SK-N-SH (cell line): ENCODE results near the gene TEKTIP1. TPM values are rescaled to one million over a fixed set of nuclear protein-coding genes. Genes with fewer than 3 reads are reported as not detected.

Experiments
- CTCF ChIA-PET: fragments of 300-600, 350-600 bp; formaldehyde crosslinking; extraction: SDS; loops from one replicate; lab custom pipeline; 2021; lab: Yijun Ruan, JAX
- POLR2A ChIA-PET: fragments of 350-600 bp; sonication (Branson Sonifier 250); formaldehyde crosslinking; extraction: SDS; loops from one replicate; lab custom pipeline; 2020; ENCODE audit warnings: antibody characterized with exemption, inconsistent platforms; lab: Yijun Ruan, JAX
- DNase-seq: peaks from one replicate; pipeline ENCODE4 v3.0.0; 2012
- H2AFZ ChIP-seq: fragments of 200-600 bp; sonication (generic); 2 replicates; pipeline ENCODE4 v1.8.1; 2016; ENCODE audit warnings: antibody characterized with exemption, mild to moderate bottlenecking, low read depth
- H3F3A ChIP-seq: fragments of 200-600 bp; sonication (generic); replicated peaks from 2 replicates; pipeline ENCODE3; 2016; ENCODE audit warnings: antibody characterized with exemption, mild to moderate bottlenecking; ENCODE audit not compliant: insufficient read depth
- H3K27ac ChIP-seq, 2 experiments: fragments of 200-500 bp in 1 of 2; fragments of 200-600 bp in 1 of 2; sonication (Bioruptor generic) in 1 of 2; sonication (generic), shearing (Covaris generic) in 1 of 2; 2 replicates each; pipeline versions ENCODE4 v1.5.1 to v1.6.1; 2014 to 2016; ENCODE audit warnings: low read depth in 2 of 2, inconsistent platforms in 1 of 2, low read length in 1 of 2, mild to moderate bottlenecking in 1 of 2, mixed read lengths in 1 of 2
- H3K27me3 ChIP-seq: fragments of 200-600 bp; sonication (generic), shearing (Covaris generic); 2 replicates; pipeline ENCODE4 v1.6.1; 2016; ENCODE audit warnings: mixed run types; ENCODE audit not compliant: insufficient read depth
- H3K36me3 ChIP-seq, 2 experiments: fragments of 200-500 bp in 1 of 2; fragments of 200-600 bp in 1 of 2; sonication (Bioruptor generic) in 1 of 2; sonication (generic) in 1 of 2; replicated peaks in 1 of 2; 2 replicates each; pipeline versions ENCODE3 to v1.5.1; 2014 to 2016; ENCODE audit warnings: low read length in 1 of 2, mild to moderate bottlenecking in 1 of 2; ENCODE audit not compliant: insufficient read depth in 2 of 2, control insufficient read depth in 1 of 2
- H3K4me1 ChIP-seq, 2 experiments: fragments of 200-500 bp in 1 of 2; fragments of 200-600 bp in 1 of 2; sonication (Bioruptor generic) in 1 of 2; sonication (generic), shearing (Covaris generic) in 1 of 2; 2 replicates each; pipeline versions ENCODE4 v1.5.1 to v1.6.1; 2014 to 2016; ENCODE audit warnings: low read depth in 1 of 2, low read length in 1 of 2, mixed run types in 1 of 2; ENCODE audit not compliant: insufficient read depth in 2 of 2, control insufficient read depth in 1 of 2
- H3K4me2 ChIP-seq: fragments of 200-600 bp; sonication (generic), shearing (Covaris generic); 2 replicates; pipeline ENCODE4 v1.6.1; 2017; ENCODE audit warnings: mixed run types
- H3K4me3 ChIP-seq, 2 experiments: fragments of 200-500 bp in 1 of 2; fragments of 200-600 bp in 1 of 2; sonication (Bioruptor generic) in 1 of 2; sonication (generic), shearing (Covaris generic) in 1 of 2; 2 replicates each; pipeline versions ENCODE4 v1.5.1 to v1.8.1; 2014 to 2016; ENCODE audit warnings: low read depth in 2 of 2, inconsistent platforms in 1 of 2, low read length in 1 of 2, mild to moderate bottlenecking in 1 of 2, mixed read lengths in 1 of 2, moderate library complexity in 1 of 2
- H3K79me2 ChIP-seq: fragments of 200-600 bp; sonication (generic); 2 replicates; pipeline ENCODE4 v1.8.1; 2017; ENCODE audit warnings: mild to moderate bottlenecking; ENCODE audit not compliant: insufficient read depth
- H3K9ac ChIP-seq: fragments of 200-600 bp; sonication (generic); 2 replicates; pipeline ENCODE4 v1.6.1; 2017; ENCODE audit warnings: mixed run types
- H3K9me2 ChIP-seq: fragments of 200-600 bp; sonication (generic); 2 replicates; pipeline ENCODE4 v1.6.1; 2017; ENCODE audit warnings: mixed run types
- H3K9me3 ChIP-seq: fragments of 200-600 bp; sonication (generic); 2 replicates; pipeline ENCODE4 v1.6.1; 2017; ENCODE audit warnings: mixed run types, mild to moderate bottlenecking, moderate library complexity
- H4K20me1 ChIP-seq: fragments of 200-600 bp; sonication (generic); 2 replicates; pipeline ENCODE4 v1.6.1; 2017; ENCODE audit warnings: mild to moderate bottlenecking, mixed run types; ENCODE audit not compliant: insufficient read depth
- ELF1 ChIP-seq: IDR thresholded peaks from 2 replicates; pipeline ENCODE4 v1.4.0; 2012
- EP300 ChIP-seq, 2 experiments: IDR thresholded peaks; 2 replicates each; pipeline versions ENCODE4 v1.4.0 to v1.6.1; 2012; ENCODE audit warnings: borderline replicate concordance in 1 of 2, low read depth in 1 of 2, low read length in 1 of 2
- FOXJ3 ChIP-seq: sonication (generic); formaldehyde crosslinking; IDR thresholded peaks from 2 replicates; pipeline ENCODE4 v1.5.1; 2020; ENCODE audit warnings: mild to moderate bottlenecking, missing genetic modification reagents
- NRF1 ChIP-seq: IDR thresholded peaks from 2 replicates; pipeline ENCODE4 v1.6.1; 2012; ENCODE audit warnings: low read depth, mild to moderate bottlenecking, low read length
- POLR2AphosphoS5 ChIP-seq: IDR thresholded peaks from 2 replicates; pipeline ENCODE4 v1.6.1; 2012; ENCODE audit warnings: low read depth, low read length
- SIN3A ChIP-seq: IDR thresholded peaks from 2 replicates; pipeline ENCODE4 v1.6.1; 2012; ENCODE audit warnings: low read depth, mild to moderate bottlenecking, low read length, moderate library complexity, borderline replicate concordance
- SMC3 ChIP-seq: IDR thresholded peaks from 2 replicates; pipeline ENCODE4 v1.6.1; 2012; ENCODE audit warnings: low read depth, low read length, improper control_type of control experiment
- TCF12 ChIP-seq: IDR thresholded peaks from 2 replicates; pipeline ENCODE4 v1.4.0; 2012
- TEAD4 ChIP-seq: IDR thresholded peaks from 2 replicates; pipeline ENCODE4 v1.4.0; 2012; ENCODE audit warnings: mild to moderate bottlenecking, borderline replicate concordance; ENCODE audit not compliant: insufficient read depth
- WGBS: methylation state at CpG from one replicate; pipeline ENCODE4 v1.1.6; 2017; ENCODE audit warnings: low lambda C conversion rate; 5-methylcytosine and 5-hydroxymethylcytosine counted together
- polyA plus RNA-seq, 3 experiments: library from polyadenylated mRNA; depleted of rRNA; stranded (reverse); fragments of >200 nt; gene quantifications; 2 replicates each; pipeline ENCODE4 v1.2.3, GENCODE V29; 2012
- TF ChIP-seq, protein P1 (sequence below): IDR thresholded peaks from 2 replicates; pipeline ENCODE4 v1.4.0; 2012; ENCODE audit warnings: low read depth, borderline replicate concordance
- TF ChIP-seq, protein P2 (sequence below): IDR thresholded peaks from 2 replicates; pipeline ENCODE4 v1.6.1; 2012; ENCODE audit warnings: mild to moderate bottlenecking, low read depth, low read length, moderate library complexity
- TF ChIP-seq, protein P3 (sequence below): IDR thresholded peaks from 2 replicates; pipeline ENCODE4 v1.4.0; 2012; ENCODE audit warnings: low read depth, borderline replicate concordance
- TF ChIP-seq, protein P4 (sequence below): fragments of 150-350 bp; IDR thresholded peaks from 2 replicates; pipeline ENCODE4 v1.6.1; 2016; ENCODE audit warnings: mild to moderate bottlenecking, low read depth, low read length

TEKTIP1 gene
- polyA plus RNA-seq, 1 of the 3 experiments (the other 2 are of a cell fraction), result 0.12 TPM

DNA sequence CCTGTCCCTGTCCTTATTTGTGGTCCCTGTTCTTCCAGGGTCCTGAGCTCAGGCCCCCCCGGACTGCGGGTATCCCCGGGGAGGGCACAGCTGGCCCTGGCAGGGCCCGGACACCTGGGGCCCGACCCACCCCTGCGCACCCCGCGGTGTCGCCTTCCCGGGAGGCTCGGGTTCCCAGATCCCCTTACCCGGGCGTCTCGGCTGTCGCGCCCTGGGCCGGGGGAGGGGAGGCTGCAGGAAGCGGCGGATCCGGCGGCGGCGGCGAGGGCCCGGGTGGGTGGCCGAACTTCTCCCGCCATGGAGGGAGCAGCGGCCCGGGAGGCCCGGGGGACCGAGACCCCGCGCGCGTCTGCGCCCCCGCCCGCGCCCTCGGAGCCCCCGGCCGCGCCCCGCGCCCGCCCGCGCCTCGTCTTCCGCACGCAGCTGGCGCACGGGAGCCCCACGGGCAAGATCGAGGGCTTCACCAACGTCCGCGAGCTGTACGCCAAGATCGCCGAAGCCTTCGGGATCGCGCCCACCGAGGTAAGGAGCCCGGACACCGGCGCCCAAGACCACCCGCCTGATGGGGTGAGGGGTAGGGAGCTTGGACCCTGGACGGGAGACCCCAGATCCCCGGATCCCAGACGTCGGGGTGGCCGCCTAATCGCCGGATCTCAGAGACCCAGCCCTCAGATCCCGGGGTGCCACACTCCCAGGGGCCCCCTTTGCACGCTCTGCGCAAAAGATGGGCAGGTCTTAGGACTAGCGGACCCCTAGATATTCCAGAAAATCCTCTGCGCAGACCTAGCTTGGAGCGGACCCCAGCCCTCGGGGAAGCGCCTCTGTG is 46.5 kb downstream of the TEKTIP1 start, which contains the start of gene GIPC3:
Gene GIPC3, plus strand, starts transcription at position 178 of the 826 bp plus-strand sequence. Its CDS starts 120 bp downstream, at position 298.
- Histone ChIP-seq H3K27me3 (no peaks in the 10 kb centered on the region), H3K9me2 (no peaks in the 10 kb centered on the region), H3K79me2 (no peaks in the 10 kb centered on the region), H2AFZ (peak within 1 kb of the TSS; percentile 65; the same call in 1 of the 2 replicates), H4K20me1 (no peaks in the 10 kb centered on the region), H3F3A (peaks cover 9% of the 10 kb centered on the region), H3K9ac (no peak within 1 kb of the TSS), H3K36me3 (no peaks in the 10 kb centered on the region), H3K4me3 (peak within 1 kb of the TSS in 1 of 2 experiments; percentile 26; a peak in 3 of 4 replicates), H3K4me1 (peaks cover 4 to 7% of the 10 kb centered on the region in 2 experiments; a peak in 2 of 4 replicates), H3K4me2 (0 out of 2 replicates have a peak within 1 kb of the TSS, but pooled peaks have one; percentile 60), H3K27ac (no peak within 1 kb of the TSS), H3K9me3 (no peaks in the 10 kb centered on the region)
- ChIA-PET POLR2A (no interaction called here), CTCF (interaction anchor here (0.6 to 3.5 kb wide), 28 partner anchors 10 to 359 kb away, joined by 3 to 49 read pairs (median 5); partner anchors contain the start of gene HMG20B)
- WGBS, result 3% methylated on average over 31 of the region's 84 CpGs
- TF ChIP-seq ELF1 (no peak), EP300 (IDR thresholded peaks at IDR 0.05; ENCODE audit: borderline replicate concordance in 1 of 2, low read depth in 1 of 2, low read length in 1 of 2) (no peak), TEAD4 (no peak), SMC3 (no peak), FOXJ3 (CRISPR knock-in tag) (no peak), NRF1 (no peak), TCF12 (no peak), SIN3A (no peak), POLR2AphosphoS5 (no peak)
- TF ChIP-seq, protein P1, sequence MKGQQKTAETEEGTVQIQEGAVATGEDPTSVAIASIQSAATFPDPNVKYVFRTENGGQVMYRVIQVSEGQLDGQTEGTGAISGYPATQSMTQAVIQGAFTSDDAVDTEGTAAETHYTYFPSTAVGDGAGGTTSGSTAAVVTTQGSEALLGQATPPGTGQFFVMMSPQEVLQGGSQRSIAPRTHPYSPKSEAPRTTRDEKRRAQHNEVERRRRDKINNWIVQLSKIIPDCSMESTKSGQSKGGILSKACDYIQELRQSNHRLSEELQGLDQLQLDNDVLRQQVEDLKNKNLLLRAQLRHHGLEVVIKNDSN, result no peak
- TF ChIP-seq, protein P2, sequence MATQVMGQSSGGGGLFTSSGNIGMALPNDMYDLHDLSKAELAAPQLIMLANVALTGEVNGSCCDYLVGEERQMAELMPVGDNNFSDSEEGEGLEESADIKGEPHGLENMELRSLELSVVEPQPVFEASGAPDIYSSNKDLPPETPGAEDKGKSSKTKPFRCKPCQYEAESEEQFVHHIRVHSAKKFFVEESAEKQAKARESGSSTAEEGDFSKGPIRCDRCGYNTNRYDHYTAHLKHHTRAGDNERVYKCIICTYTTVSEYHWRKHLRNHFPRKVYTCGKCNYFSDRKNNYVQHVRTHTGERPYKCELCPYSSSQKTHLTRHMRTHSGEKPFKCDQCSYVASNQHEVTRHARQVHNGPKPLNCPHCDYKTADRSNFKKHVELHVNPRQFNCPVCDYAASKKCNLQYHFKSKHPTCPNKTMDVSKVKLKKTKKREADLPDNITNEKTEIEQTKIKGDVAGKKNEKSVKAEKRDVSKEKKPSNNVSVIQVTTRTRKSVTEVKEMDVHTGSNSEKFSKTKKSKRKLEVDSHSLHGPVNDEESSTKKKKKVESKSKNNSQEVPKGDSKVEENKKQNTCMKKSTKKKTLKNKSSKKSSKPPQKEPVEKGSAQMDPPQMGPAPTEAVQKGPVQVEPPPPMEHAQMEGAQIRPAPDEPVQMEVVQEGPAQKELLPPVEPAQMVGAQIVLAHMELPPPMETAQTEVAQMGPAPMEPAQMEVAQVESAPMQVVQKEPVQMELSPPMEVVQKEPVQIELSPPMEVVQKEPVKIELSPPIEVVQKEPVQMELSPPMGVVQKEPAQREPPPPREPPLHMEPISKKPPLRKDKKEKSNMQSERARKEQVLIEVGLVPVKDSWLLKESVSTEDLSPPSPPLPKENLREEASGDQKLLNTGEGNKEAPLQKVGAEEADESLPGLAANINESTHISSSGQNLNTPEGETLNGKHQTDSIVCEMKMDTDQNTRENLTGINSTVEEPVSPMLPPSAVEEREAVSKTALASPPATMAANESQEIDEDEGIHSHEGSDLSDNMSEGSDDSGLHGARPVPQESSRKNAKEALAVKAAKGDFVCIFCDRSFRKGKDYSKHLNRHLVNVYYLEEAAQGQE, result no peak
- TF ChIP-seq, protein P3, sequence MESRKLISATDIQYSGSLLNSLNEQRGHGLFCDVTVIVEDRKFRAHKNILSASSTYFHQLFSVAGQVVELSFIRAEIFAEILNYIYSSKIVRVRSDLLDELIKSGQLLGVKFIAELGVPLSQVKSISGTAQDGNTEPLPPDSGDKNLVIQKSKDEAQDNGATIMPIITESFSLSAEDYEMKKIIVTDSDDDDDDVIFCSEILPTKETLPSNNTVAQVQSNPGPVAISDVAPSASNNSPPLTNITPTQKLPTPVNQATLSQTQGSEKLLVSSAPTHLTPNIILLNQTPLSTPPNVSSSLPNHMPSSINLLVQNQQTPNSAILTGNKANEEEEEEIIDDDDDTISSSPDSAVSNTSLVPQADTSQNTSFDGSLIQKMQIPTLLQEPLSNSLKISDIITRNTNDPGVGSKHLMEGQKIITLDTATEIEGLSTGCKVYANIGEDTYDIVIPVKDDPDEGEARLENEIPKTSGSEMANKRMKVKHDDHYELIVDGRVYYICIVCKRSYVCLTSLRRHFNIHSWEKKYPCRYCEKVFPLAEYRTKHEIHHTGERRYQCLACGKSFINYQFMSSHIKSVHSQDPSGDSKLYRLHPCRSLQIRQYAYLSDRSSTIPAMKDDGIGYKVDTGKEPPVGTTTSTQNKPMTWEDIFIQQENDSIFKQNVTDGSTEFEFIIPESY, result no peak
- TF ChIP-seq, protein P4, sequence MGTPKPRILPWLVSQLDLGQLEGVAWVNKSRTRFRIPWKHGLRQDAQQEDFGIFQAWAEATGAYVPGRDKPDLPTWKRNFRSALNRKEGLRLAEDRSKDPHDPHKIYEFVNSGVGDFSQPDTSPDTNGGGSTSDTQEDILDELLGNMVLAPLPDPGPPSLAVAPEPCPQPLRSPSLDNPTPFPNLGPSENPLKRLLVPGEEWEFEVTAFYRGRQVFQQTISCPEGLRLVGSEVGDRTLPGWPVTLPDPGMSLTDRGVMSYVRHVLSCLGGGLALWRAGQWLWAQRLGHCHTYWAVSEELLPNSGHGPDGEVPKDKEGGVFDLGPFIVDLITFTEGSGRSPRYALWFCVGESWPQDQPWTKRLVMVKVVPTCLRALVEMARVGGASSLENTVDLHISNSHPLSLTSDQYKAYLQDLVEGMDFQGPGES, result no peak
- DNase-seq, result peak; percentile 73
